HG03139 (cell line): ENCODE data around the gene SCFD1.
"Not testable (repeated sequence)": the region's sequence is repeated elsewhere in the genome, so short reads cannot be mapped to it uniquely, and the experiment has no call there.

Source experiments
- ATAC-seq: cut with Tn5 transposase; IDR thresholded peaks from one replicate; pipeline ENCODE4 v1.9.1; 2021; ENCODE audit not compliant: unreplicated experiment

SCFD1 gene

GRCh38 chr14:30669594-30669993 lies 47.5 kb downstream of the SCFD1 start:
- no peak for ATAC-seq

GRCh38 chr14:30673071-30673470 lies 51.0 kb downstream of the SCFD1 start:
- no peak for ATAC-seq

GRCh38 chr14:30678926-30679431 lies 56.9 kb downstream of the SCFD1 start:
- ATAC-seq = no peak

GRCh38 chr14:30680036-30680435 lies 57.9 kb downstream of the SCFD1 start:
- ATAC-seq = no peak

- not testable (repeated sequence) for ATAC-seq
These were observed 58.7 kb downstream of the SCFD1 start for GRCh38 chr14:30680776-30681175.

- ATAC-seq = no peak
These were observed 59.7 kb downstream of the SCFD1 start for GRCh38 chr14:30681752-30682355.

GRCh38 chr14:30690487-30691355 lies 68.6 kb downstream of the SCFD1 start:
- not testable (repeated sequence) for ATAC-seq

GRCh38 chr14:30691751-30692398 lies 69.8 kb downstream of the SCFD1 start:
- ATAC-seq = no peak

GRCh38 chr14:30692669-30693068 lies 70.5 kb downstream of the SCFD1 start:
- no peak for ATAC-seq

GRCh38 chr14:30698463-30698862 lies 76.3 kb downstream of the SCFD1 start:
- ATAC-seq = no peak

GRCh38 chr14:30706704-30707103 lies 84.6 kb downstream of the SCFD1 start:
- no peak for ATAC-seq

GRCh38 chr14:30708157-30708556 lies 86.0 kb downstream of the SCFD1 start:
- no peak for ATAC-seq

- ATAC-seq = no peak
These were observed 87.1 kb downstream of the SCFD1 start for GRCh38 chr14:30709201-30709600.

- ATAC-seq = no peak
These were observed 88.8 kb downstream of the SCFD1 start for GRCh38 chr14:30710876-30711275.

- ATAC-seq = no peak
These were observed 97.0 kb downstream of the SCFD1 start for GRCh38 chr14:30719137-30719536.

GRCh38 chr14:30725763-30726162 lies 103.6 kb downstream of the SCFD1 start:
- ATAC-seq = no peak

- no peak for ATAC-seq
These were observed 106.4 kb downstream of the SCFD1 start for GRCh38 chr14:30728471-30728870.

- no peak for ATAC-seq
These were observed 115.8 kb downstream of the SCFD1 start for GRCh38 chr14:30737916-30738315.

GRCh38 chr14:30738978-30739377 lies 116.9 kb downstream of the SCFD1 start:
- ATAC-seq = no peak

- ATAC-seq = no peak
These were observed 126.2 kb downstream of the SCFD1 start for GRCh38 chr14:30748343-30748742.

- ATAC-seq = no peak
These were observed 129.7 kb downstream of the SCFD1 start for GRCh38 chr14:30751646-30752416.
